Stimulated activated CD4-positive, alpha-beta T cell treated with anti-CD3 and anti-CD28 coated beads, Interleukin-4, amount 100 ng/mL, for 1 hour (primary cell): Measurements from ENCODE around the gene LRFN5.
"Not testable (repeated sequence)": the region's sequence is repeated elsewhere in the genome, so short reads cannot be mapped to it uniquely, and the experiment has no call there.

Source experiments
- DNase-seq: peaks from one replicate; pipeline ENCODE4 v3.0.0-alpha.2; 2020

The LRFN5 gene

DNA sequence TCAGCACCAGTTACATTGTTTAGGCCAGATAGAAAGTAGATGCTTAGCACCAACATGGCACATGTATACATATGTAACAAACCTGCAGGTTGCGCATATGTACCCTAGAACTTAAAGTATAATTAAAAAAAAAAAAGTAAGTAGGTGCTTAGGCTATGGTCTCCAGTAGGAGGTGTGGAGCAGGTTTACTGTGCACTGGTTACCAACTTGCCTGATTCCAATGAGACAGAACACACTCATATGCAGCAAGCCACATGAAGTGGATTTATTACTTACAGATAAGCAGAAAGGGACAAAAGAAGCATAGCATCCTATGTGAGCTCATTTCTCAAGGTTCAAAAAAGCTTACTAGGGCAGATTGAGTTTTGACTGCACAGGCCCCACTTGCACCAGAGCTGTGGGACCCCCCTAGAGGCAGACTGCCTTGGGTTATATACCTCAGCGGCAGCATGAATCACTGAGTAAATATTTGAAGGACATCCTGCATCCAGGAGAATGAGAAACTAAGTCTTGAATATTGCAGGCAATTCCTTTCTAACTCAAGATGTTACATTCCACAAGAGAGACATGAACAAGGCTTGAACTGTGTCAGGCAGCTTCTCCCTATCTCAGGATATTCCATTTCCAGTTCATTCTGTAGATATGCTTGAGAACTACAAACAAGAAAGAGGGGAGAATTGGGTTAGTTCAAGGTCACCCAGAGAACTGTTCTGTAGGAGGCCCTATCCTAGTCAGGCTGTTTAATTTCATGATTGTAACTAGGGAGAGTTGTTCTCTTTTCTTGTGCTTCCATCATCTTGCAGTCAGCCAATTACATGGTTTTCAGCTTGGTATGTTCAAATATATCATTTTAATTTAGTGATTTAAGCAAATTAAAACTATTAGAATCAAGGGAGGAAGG lies 30.1 kb downstream of the LRFN5 start:
- no peak for DNase-seq

- no peak for DNase-seq
Observed at GRCh38 chr14:41641690-41642089, 35.0 kb downstream of the LRFN5 start.

GRCh38 chr14:41642367-41642766 lies 35.7 kb downstream of the LRFN5 start:
- no peak for DNase-seq

DNA sequence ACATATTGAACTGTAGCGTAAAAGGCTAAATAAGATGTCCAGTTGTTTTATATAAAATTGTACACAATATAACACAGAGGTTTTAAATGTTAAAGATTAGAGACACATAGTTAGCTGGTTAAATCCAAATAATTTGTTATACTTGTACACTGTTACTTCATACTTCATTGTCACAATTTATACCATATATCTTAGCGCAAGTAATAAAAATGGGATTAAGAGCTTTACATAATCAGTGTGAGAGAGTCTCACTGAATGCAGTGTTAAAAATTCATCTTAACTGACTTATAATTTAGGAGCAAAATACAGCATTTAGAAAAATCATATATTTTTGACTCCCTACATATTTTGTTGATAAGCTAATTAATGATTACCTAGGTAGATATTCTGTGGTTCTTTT lies 36.1 kb downstream of the LRFN5 start:
- no peak for DNase-seq

DNA sequence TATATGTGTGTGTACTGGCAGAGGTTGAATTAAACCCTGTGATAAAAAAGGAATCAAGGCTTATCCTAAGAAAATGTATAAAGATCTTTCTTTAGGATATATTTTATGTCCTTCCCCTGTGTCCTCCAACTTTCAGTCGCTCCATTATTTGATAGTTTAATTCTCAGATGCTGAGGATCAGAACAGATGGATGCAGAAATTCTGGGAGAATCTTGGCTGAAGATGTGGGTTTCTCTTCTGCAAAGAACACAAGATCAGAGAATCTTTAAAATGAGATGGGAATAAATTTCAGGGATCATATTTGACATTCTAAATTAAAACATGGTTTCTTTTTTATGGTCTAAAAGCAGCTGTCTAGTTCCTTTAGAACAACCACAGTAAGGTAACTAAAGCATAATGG lies 37.9 kb downstream of the LRFN5 start:
- DNase-seq: no peak

- no peak for DNase-seq
Observed at GRCh38 chr14:41650802-41651201, 44.1 kb downstream of the LRFN5 start.

DNA sequence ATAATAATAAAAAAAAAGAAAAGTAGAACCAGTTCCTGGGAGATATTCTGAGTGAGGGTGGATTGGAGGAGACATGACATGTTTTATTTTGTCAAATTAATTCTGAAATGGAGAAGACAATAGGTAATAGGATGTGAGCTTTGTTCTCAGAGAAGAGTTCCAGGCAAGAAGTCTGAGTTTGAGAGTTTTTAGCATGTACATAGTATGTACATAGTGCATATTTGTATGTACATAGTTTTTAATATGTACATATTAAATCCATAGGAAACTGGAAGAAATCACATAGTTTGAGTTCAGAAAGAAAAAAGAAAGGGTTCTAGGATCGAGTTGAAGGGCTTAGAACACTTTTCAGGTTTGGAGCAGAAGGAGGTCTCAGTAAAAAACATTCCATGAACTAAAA lies 47.5 kb downstream of the LRFN5 start:
- no peak for DNase-seq

- DNase-seq: no peak
Observed at GRCh38 chr14:41662780-41663472, 56.2 kb downstream of the LRFN5 start.

DNA sequence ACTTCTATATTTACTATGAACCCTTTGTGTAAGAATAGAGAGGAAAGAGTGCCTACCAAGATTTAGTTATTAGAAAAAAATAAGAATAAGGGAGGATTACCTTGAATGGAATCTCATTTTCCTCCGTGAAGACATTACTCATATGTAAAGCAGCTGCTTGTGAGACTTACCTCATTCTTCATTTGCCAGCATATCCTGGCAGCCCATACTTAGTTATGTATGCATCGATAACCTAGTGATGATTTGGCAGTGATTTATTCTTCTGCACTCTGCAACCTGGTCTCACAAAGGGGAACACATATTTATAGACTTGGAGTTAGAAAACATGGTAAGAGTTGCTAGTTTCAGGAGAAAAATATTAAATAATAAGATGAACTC lies 56.8 kb downstream of the LRFN5 start:
- DNase-seq: no peak

GRCh38 chr14:41666301-41666700 lies 59.6 kb downstream of the LRFN5 start:
- no peak for DNase-seq

DNA sequence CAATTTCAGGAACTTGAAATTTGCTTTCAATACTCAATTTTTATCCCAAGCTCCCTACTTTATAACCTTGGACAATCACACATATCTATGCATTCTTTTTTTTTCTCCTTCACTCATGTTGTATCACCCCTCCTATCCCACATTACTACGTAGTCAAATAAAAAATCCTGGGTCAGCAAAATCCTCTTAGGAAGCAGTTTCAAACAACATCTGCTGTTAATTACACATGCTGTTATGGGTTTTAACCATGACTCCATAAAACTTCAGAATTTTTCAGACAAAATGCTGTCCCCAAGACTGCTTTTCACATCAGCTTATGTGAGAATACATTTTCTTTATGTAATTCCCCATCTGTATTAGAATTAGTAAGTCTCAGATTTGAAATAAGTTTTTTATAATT lies 61.7 kb downstream of the LRFN5 start:
- no peak for DNase-seq

GRCh38 chr14:41673601-41674000 lies 66.9 kb downstream of the LRFN5 start:
- not testable (repeated sequence) for DNase-seq

DNA sequence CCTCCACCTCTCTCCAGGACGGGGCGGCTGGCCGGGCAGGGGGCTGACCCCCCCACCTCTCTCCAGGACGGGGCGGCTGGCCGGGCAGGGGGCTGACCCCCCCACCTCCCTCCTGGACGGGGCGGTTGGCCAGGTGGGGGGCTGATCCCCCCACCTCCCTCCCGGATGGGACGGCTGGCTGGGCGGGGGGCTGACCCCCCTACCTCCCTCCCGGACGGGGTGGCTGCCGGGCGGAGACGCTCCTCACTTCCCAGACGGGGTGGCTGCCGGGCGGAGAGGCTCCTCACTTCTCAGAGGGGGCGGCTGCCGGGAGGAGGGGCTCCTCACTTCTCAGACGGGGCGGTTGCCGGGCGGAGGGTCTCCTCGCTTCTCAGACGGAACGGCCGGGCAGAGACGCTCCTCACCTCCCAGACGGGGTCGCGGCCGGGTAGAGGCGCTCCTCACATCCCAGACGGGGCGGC lies 67.9 kb downstream of the LRFN5 start:
- not testable (repeated sequence) for DNase-seq

DNA sequence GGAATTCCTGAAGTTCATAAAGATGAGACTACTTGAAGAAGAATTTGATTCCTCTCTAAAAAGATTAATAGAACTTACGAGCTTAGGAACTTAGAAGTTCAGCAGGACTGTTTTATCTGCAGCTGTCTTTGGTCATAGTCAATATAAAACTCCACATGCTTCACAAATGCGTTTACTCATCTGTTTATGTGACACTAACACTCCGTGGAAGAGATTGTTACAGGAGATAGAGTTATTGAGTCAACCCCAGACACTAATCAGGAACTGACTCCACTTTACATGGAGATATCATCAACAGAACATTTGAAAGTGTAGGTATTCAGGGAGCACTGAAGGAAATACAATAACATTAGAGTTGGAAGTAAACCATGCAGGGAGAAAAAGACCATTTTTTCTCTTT lies 92.8 kb downstream of the LRFN5 start:
- no peak for DNase-seq

- DNase-seq: no peak
Observed at GRCh38 chr14:41718477-41719166, 111.9 kb downstream of the LRFN5 start.

DNA sequence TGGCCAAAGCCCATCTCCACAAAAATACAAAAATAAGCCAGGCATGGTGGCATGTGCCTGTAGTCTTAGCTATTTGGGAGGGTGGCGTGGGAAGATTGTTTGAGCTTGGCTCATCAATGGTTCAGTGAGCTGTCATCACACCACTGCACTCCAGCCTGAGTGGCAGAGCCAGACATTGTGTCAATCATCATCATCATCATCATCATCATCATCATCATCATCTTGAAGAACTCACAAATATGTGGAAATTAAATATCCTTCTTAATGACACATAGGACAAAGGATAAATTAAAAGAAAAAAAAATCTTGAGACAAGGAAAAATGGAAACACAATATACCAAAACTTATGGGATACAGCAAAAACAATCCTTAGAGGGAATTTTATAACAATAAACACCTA lies 132.5 kb downstream of the LRFN5 start:
- DNase-seq: no peak

- DNase-seq: no peak
Observed at GRCh38 chr14:41743140-41743539, 136.5 kb downstream of the LRFN5 start.

DNA sequence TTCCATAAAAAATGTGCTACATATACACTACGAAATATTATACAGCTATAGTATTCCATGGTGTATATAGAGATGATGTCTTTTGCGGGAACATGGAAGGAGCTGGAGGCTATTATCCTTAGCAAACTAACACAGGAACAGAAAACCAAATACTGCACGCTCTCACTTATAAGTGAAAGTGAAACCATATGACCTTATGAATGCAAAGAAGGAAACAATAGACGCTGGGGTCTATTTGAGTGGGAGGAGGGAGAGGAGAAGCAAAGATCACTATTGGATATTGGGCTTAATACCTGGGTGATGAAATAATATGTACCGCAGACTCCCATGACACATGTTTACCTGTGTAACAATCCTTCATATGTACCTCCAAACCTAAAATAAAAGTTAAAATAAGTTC lies 142.8 kb downstream of the LRFN5 start:
- no peak for DNase-seq

DNA sequence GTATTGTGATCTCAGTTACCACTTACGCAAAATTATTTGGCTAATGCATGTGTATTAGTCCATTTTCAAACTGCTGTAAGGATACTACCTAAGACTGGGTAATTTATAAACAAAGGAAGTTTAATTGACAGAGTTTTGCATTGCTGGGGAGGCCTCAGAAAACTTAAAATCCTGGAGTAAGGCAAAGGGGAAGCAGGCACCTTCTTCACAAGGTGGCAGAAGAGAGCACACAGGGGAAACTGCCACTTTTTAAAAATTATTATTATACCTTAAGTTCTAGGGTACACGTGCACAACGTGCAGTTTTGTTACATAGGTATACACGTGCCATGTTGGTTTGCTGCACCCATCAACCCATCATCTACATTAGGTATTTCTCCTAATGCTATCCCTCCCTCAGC lies 143.9 kb downstream of the LRFN5 start:
- not testable (repeated sequence) for DNase-seq

GRCh38 chr14:41758011-41758665 lies 151.5 kb downstream of the LRFN5 start:
- DNase-seq: no peak

GRCh38 chr14:41761204-41761603 lies 154.5 kb downstream of the LRFN5 start:
- DNase-seq: no peak

GRCh38 chr14:41766772-41767171 lies 160.1 kb downstream of the LRFN5 start:
- DNase-seq: no peak
